Neural crest cell (in vitro differentiated cells): Measurements from ENCODE around the gene MEGF11. TPM values are rescaled to one million over a fixed set of nuclear protein-coding genes. Genes with fewer than 3 reads are reported as not detected.
A peak's percentile ranks its signal among the peaks of the same experiment; 100 is the strongest.

Source experiments
- DNase-seq: peaks from one replicate; pipeline ENCODE4 v3.0.0; 2021; ENCODE audit warnings: low read depth, mixed read lengths, low spot score
- H3K27ac Mint-ChIP-seq: one replicate; pipeline ENCODE4 v1.8.0; 2021; ENCODE audit warnings: mild to moderate bottlenecking, mixed read lengths; ENCODE audit not compliant: unreplicated experiment
- H3K27me3 Mint-ChIP-seq: 2 replicates; pipeline ENCODE4 v1.8.0; 2021; ENCODE audit warnings: low read depth, mild to moderate bottlenecking, mixed read lengths
- H3K36me3 Mint-ChIP-seq: 2 replicates; pipeline ENCODE4 v1.8.0; 2021; ENCODE audit warnings: low read depth, mild to moderate bottlenecking, mixed read lengths
- H3K4me1 Mint-ChIP-seq: 2 replicates; pipeline ENCODE4 v1.8.0; 2021; ENCODE audit warnings: mixed read lengths
- H3K4me3 Mint-ChIP-seq: one replicate; pipeline ENCODE4 v1.8.0; 2021; ENCODE audit warnings: mild to moderate bottlenecking, mixed read lengths
- H3K9me3 Mint-ChIP-seq: 2 replicates; pipeline ENCODE4 v1.8.0; 2021; ENCODE audit warnings: mixed read lengths
- CTCF ChIP-seq: fragments of 200-600 bp; sonication (generic); conservative IDR thresholded peaks from 2 replicates; pipeline ENCODE4 v1.5.0; 2021; ENCODE audit warnings: antibody characterized with exemption, mild to moderate bottlenecking
- long read RNA-seq: library from polyadenylated mRNA; unstranded; transcript quantifications from one replicate; pipeline ENCODE4 v2.0.0, GENCODE V29; 2020
- total RNA-seq: library from RNA; stranded (reverse); gene quantifications from 2 replicates; pipeline ENCODE4 v1.2.1, GENCODE V29; 2021

MEGF11 gene
- total RNA-seq = 0.49 and 1.0 TPM in 2 replicates
- long read RNA-seq, partial matches to known transcripts = 0 of 1 reads
- long read RNA-seq, other reads (novel, unspliced or antisense) = 1 of 1 reads

GRCh38 chr15:66253418-66254088 lies at the start of gene MEGF11:
Gene MEGF11 (minus strand): TSS chr15:66253750. CDS start chr15:66128403, 125,347 bp downstream.
- DNase-seq = peak; percentile 25
- Mint-ChIP-seq H3K4me3 (peak within 1 kb of the TSS; percentile 87), H3K36me3 (no peaks in the 10 kb centered on the region), H3K27ac (no peak within 1 kb of the TSS), H3K27me3 (peaks cover 92% of the 10 kb centered on the region), H3K9me3 (no peaks in the 10 kb centered on the region), H3K4me1 (peaks cover 13% of the 10 kb centered on the region)
- no peak for TF ChIP-seq CTCF

- H3K36me3 Mint-ChIP-seq = peaks cover 4% of the 10 kb centered on the region
- H3K4me1 Mint-ChIP-seq = peaks cover 3% of the 10 kb centered on the region
- no peak overlapping the region for H3K4me3 Mint-ChIP-seq
- H3K27me3 Mint-ChIP-seq = no peaks in the 10 kb centered on the region
- no peak for DNase-seq
- H3K9me3 Mint-ChIP-seq = no peaks in the 10 kb centered on the region
- H3K27ac Mint-ChIP-seq = peak overlapping the region; percentile 3
- TF ChIP-seq CTCF = no peak
Observed at GRCh38 chr15:66302489-66303278, 49.1 kb upstream of the MEGF11 start.

GRCh38 chr15:66298803-66299251 lies 45.3 kb upstream of the MEGF11 start:
- TF ChIP-seq CTCF = no peak
- Mint-ChIP-seq H3K4me1 (peaks cover 31% of the 10 kb centered on the region), H3K27ac (no peak overlapping the region), H3K4me3 (no peak overlapping the region), H3K9me3 (no peaks in the 10 kb centered on the region), H3K36me3 (peaks cover 5% of the 10 kb centered on the region), H3K27me3 (no peaks in the 10 kb centered on the region)
- DNase-seq = no peak

- H3K4me1 Mint-ChIP-seq = peaks cover 46% of the 10 kb centered on the region
- peaks cover 5% of the 10 kb centered on the region for H3K36me3 Mint-ChIP-seq
- H3K27ac Mint-ChIP-seq = no peak overlapping the region
- H3K9me3 Mint-ChIP-seq = no peaks in the 10 kb centered on the region
- peak overlapping the region; percentile 91 for H3K4me3 Mint-ChIP-seq
- no peaks in the 10 kb centered on the region for H3K27me3 Mint-ChIP-seq
- DNase-seq = no peak
- no peak for TF ChIP-seq CTCF
Observed at GRCh38 chr15:66296186-66296585, 42.6 kb upstream of the MEGF11 start.

- H3K4me1 Mint-ChIP-seq = peaks cover 46% of the 10 kb centered on the region
Observed at GRCh38 chr15:66294932-66295235, 41.3 kb upstream of the MEGF11 start.

More at GRCh38 chr15:66294932-66295235, 41.3 kb upstream of the MEGF11 start:
- peak overlapping the region; percentile 91 for H3K4me3 Mint-ChIP-seq
- no peak overlapping the region for H3K27ac Mint-ChIP-seq
- no peak for TF ChIP-seq CTCF
- no peaks in the 10 kb centered on the region for H3K27me3 Mint-ChIP-seq
- no peaks in the 10 kb centered on the region for H3K9me3 Mint-ChIP-seq
- no peak for DNase-seq
- H3K36me3 Mint-ChIP-seq = peaks cover 5% of the 10 kb centered on the region
